ENCODE measurements around the gene SLK.

SLK gene

GRCh38 chr10:104033401-104033930 lies 66.5 kb downstream of the SLK start:
- Mint-ChIP-seq H3K9me3 (no peaks in the 10 kb centered on the region), H3K4me1 (no peaks in the 10 kb centered on the region), H3K4me3 (no peak overlapping the region), H3K27me3 (ENCODE audit: low read depth) (no peaks in the 10 kb centered on the region), H3K27ac (no peak overlapping the region), H3K36me3 (ENCODE audit: low read depth) (peaks cover 15% of the 10 kb centered on the region)
- no peak for TF ChIP-seq CTCF (IDR thresholded peaks at IDR 0.05; ENCODE audit: unreplicated experiment in 3 of 3)

GRCh38 chr10:104033966-104034365 lies 67.0 kb downstream of the SLK start:
- Mint-ChIP-seq H3K27ac (no peak overlapping the region), H3K4me1 (no peaks in the 10 kb centered on the region), H3K9me3 (no peaks in the 10 kb centered on the region), H3K27me3 (ENCODE audit: low read depth) (no peaks in the 10 kb centered on the region), H3K36me3 (ENCODE audit: low read depth) (peaks cover 15% of the 10 kb centered on the region), H3K4me3 (no peak overlapping the region)
- TF ChIP-seq CTCF (IDR thresholded peaks at IDR 0.05; ENCODE audit: unreplicated experiment in 3 of 3): no peak

GRCh38 chr10:104034401-104035193 lies 67.7 kb downstream of the SLK start:
- peaks cover 5% of the 10 kb centered on the region for H3K27me3 Mint-ChIP-seq (ENCODE audit: low read depth)

GRCh38 chr10:104035194-104036068 lies 68.5 kb downstream of the SLK start:
- H3K4me1 Mint-ChIP-seq: no peaks in the 10 kb centered on the region
- H3K4me3 Mint-ChIP-seq: no peak overlapping the region
- no peak for TF ChIP-seq CTCF (IDR thresholded peaks at IDR 0.05; ENCODE audit: unreplicated experiment in 3 of 3)
- H3K27me3 Mint-ChIP-seq (ENCODE audit: low read depth): peaks cover 12% of the 10 kb centered on the region
- no peaks in the 10 kb centered on the region for H3K9me3 Mint-ChIP-seq
- H3K36me3 Mint-ChIP-seq (ENCODE audit: low read depth): peaks cover 11% of the 10 kb centered on the region
- no peak overlapping the region for H3K27ac Mint-ChIP-seq

More at GRCh38 chr10:104034401-104035193, 67.7 kb downstream of the SLK start:
- H3K27ac Mint-ChIP-seq: no peak overlapping the region
- TF ChIP-seq CTCF (IDR thresholded peaks at IDR 0.05; ENCODE audit: unreplicated experiment in 3 of 3): no peak
- no peak overlapping the region for H3K4me3 Mint-ChIP-seq
- H3K9me3 Mint-ChIP-seq: no peaks in the 10 kb centered on the region
- H3K4me1 Mint-ChIP-seq: no peaks in the 10 kb centered on the region
- H3K36me3 Mint-ChIP-seq (ENCODE audit: low read depth): peaks cover 12% of the 10 kb centered on the region

GRCh38 chr10:104036069-104036384 lies 69.1 kb downstream of the SLK start:
- no peak for TF ChIP-seq CTCF (IDR thresholded peaks at IDR 0.05; ENCODE audit: unreplicated experiment in 3 of 3)
- peaks cover 11% of the 10 kb centered on the region for H3K36me3 Mint-ChIP-seq (ENCODE audit: low read depth)
- no peak overlapping the region for H3K4me3 Mint-ChIP-seq
- H3K9me3 Mint-ChIP-seq: no peaks in the 10 kb centered on the region
- no peaks in the 10 kb centered on the region for H3K4me1 Mint-ChIP-seq
- peaks cover 15% of the 10 kb centered on the region for H3K27me3 Mint-ChIP-seq (ENCODE audit: low read depth)
- H3K27ac Mint-ChIP-seq: no peak overlapping the region

Data from nephron (organoid).